H1 (cell line): ENCODE measurements around the gene METAP1D. TPM values are rescaled to one million over a fixed set of nuclear protein-coding genes. Genes with fewer than 3 reads are reported as not detected.

ENCODE experiments used
- CTCF ChIA-PET: fragments of 300-600 bp; sonication (Branson Sonifier 250); formaldehyde crosslinking; loops from one replicate; lab custom pipeline; 2021; ENCODE audit not compliant: partially characterized antibody; lab: Charles Lee
- POLR2A ChIA-PET: fragments of 300-600 bp; sonication (Branson Sonifier 250); formaldehyde crosslinking; loops from one replicate; lab custom pipeline; 2021; ENCODE audit warnings: inconsistent platforms; ENCODE audit not compliant: partially characterized antibody; lab: Charles Lee
- DNase-seq, 2 experiments: peaks; one replicate each; pipeline versions ENCODE4 v3.0.0 to v3.0.0-alpha.2; 2010 to 2022; ENCODE audit warnings: low spot score in 2 of 2, low read depth in 1 of 2, mixed read lengths in 1 of 2
- FAIRE-seq: peaks from 2 replicates; lab custom pipeline; 2011; peaks lifted over from hg19 to GRCh38; lab: Jason Lieb, UNC
- H2AFZ ChIP-seq: 2 replicates; pipeline ENCODE4 v1.8.1; 2012; ENCODE audit warnings: low read length, inconsistent platforms
- H2AK5ac ChIP-seq: 2 replicates; pipeline ENCODE4 v1.6.1; 2013; ENCODE audit warnings: low read depth, low read length
- H2BK120ac ChIP-seq: replicated peaks from 2 replicates; pipeline ENCODE3; 2013; ENCODE audit warnings: low read depth, low read length, inconsistent platforms
- H2BK12ac ChIP-seq: 2 replicates; pipeline ENCODE4 v1.6.1; 2013; ENCODE audit warnings: low read depth, low read length
- H2BK15ac ChIP-seq: 2 replicates; pipeline ENCODE4 v1.6.1; 2013; ENCODE audit warnings: low read length
- H2BK20ac ChIP-seq: 2 replicates; pipeline ENCODE4 v1.6.1; 2013; ENCODE audit warnings: low read length
- H2BK5ac ChIP-seq: 2 replicates; pipeline ENCODE4 v1.6.1; 2013; ENCODE audit warnings: low read depth, low read length
- H3K14ac ChIP-seq: 2 replicates; pipeline ENCODE4 v1.6.1; 2013; ENCODE audit warnings: inconsistent platforms; ENCODE audit not compliant: insufficient read length
- H3K18ac ChIP-seq: 2 replicates; pipeline ENCODE4 v1.6.1; 2013; ENCODE audit warnings: low read length; ENCODE audit errors: extremely low read depth
- H3K23ac ChIP-seq: 2 replicates; pipeline ENCODE4 v1.6.1; 2013; ENCODE audit warnings: inconsistent platforms; ENCODE audit not compliant: insufficient read length
- H3K23me2 ChIP-seq: 2 replicates; pipeline ENCODE4 v1.6.1; 2013; ENCODE audit warnings: low read depth, low read length
- H3K27ac ChIP-seq: 2 replicates; pipeline ENCODE4 v1.6.1; 2011; ENCODE audit warnings: low read depth, low read length, inconsistent platforms
- H3K27me3 ChIP-seq, 4 experiments: replicated peaks in 1 of 4; 1 replicate in 1 of 4; 2 replicates in 3 of 4; pipeline versions ENCODE4 v1.6.1 to v1.8.1; 2011 to 2013; ENCODE audit warnings: low read length in 3 of 4, mild to moderate bottlenecking in 3 of 4, inconsistent platforms in 2 of 4, mixed read lengths in 2 of 4, moderate library complexity in 1 of 4; ENCODE audit not compliant: control insufficient read depth in 3 of 4, insufficient read depth in 3 of 4; ENCODE audit errors: extremely low read depth in 1 of 4
- H3K36me3 ChIP-seq, 4 experiments: 2 replicates each; pipeline versions ENCODE4 v1.6.1 to v1.8.1; 2011 to 2013; ENCODE audit warnings: mild to moderate bottlenecking in 4 of 4, low read length in 3 of 4, moderate library complexity in 2 of 4, control low read depth in 1 of 4, inconsistent platforms in 1 of 4; ENCODE audit not compliant: insufficient read depth in 4 of 4, control insufficient read depth in 2 of 4
- H3K4ac ChIP-seq: replicated peaks from 2 replicates; pipeline ENCODE3; 2013; ENCODE audit warnings: low read length, low read depth, mixed read lengths, inconsistent platforms; ENCODE audit not compliant: insufficient read length
- H3K4me1 ChIP-seq, 4 experiments: replicated peaks in 1 of 4; 1 replicate in 1 of 4; 2 replicates in 3 of 4; pipeline versions ENCODE4 v1.6.1 to v1.8.1; 2011 to 2013; ENCODE audit warnings: low read length in 3 of 4, inconsistent platforms in 2 of 4, mixed read lengths in 1 of 4; ENCODE audit not compliant: insufficient read depth in 4 of 4, control insufficient read depth in 3 of 4
- H3K4me2 ChIP-seq, 2 experiments: 2 replicates each; pipeline versions ENCODE4 v1.6.1 to v1.8.1; 2011 to 2013; ENCODE audit warnings: low read depth in 2 of 2, low read length in 2 of 2, control low read depth in 1 of 2, inconsistent platforms in 1 of 2, mild to moderate bottlenecking in 1 of 2; ENCODE audit not compliant: insufficient read depth in 1 of 2
- H3K4me3 ChIP-seq, 4 experiments: fragments of 200-600, 300-600 bp in 1 of 4; sonication (generic), shearing (Covaris generic), sonication (Bioruptor Twin) in 1 of 4; 2 replicates each; pipeline versions ENCODE4 v1.5.1 to v1.8.1; 2011 to 2016; ENCODE audit warnings: low read length in 4 of 4, low read depth in 3 of 4, control low read depth in 2 of 4, inconsistent platforms in 2 of 4, mild to moderate bottlenecking in 2 of 4, mixed read lengths in 1 of 4, moderate library complexity in 1 of 4; ENCODE audit not compliant: insufficient read depth in 2 of 4; ENCODE audit errors: extremely low read depth in 1 of 4
- H3K56ac ChIP-seq: replicated peaks from 2 replicates; pipeline ENCODE3; 2013; ENCODE audit warnings: low read depth, mild to moderate bottlenecking, mixed read lengths, low read length, inconsistent platforms; ENCODE audit not compliant: insufficient read length
- H3K79me1 ChIP-seq: 2 replicates; pipeline ENCODE4 v1.6.1; 2013; ENCODE audit warnings: low read depth, low read length, control low read depth
- H3K79me2 ChIP-seq, 2 experiments: 2 replicates each; pipeline versions ENCODE4 v1.6.1 to v1.8.1; 2012 to 2013; ENCODE audit warnings: low read length in 2 of 2, mild to moderate bottlenecking in 2 of 2, inconsistent platforms in 1 of 2; ENCODE audit not compliant: insufficient read depth in 2 of 2, control insufficient read depth in 1 of 2
- H3K9ac ChIP-seq, 4 experiments: replicated peaks in 1 of 4; 1 replicate in 1 of 4; 2 replicates in 3 of 4; pipeline versions ENCODE4 v1.6.1 to v1.8.1; 2011 to 2013; ENCODE audit warnings: low read depth in 3 of 4, low read length in 3 of 4, control low read depth in 2 of 4, mild to moderate bottlenecking in 2 of 4, moderate library complexity in 2 of 4, inconsistent platforms in 1 of 4; ENCODE audit errors: extremely low read depth in 1 of 4
- H3K9me3 ChIP-seq, 2 experiments: 2 replicates each; pipeline versions ENCODE4 v1.6.1 to v1.8.1; 2012 to 2013; ENCODE audit warnings: mild to moderate bottlenecking in 2 of 2, moderate library complexity in 2 of 2, control low read depth in 1 of 2, inconsistent platforms in 1 of 2, low read depth in 1 of 2, low read length in 1 of 2, mixed read lengths in 1 of 2; ENCODE audit not compliant: insufficient read depth in 2 of 2
- H4K20me1 ChIP-seq, 2 experiments: replicated peaks in 1 of 2; 2 replicates each; pipeline versions ENCODE3 to v1.8.1; 2011 to 2013; ENCODE audit warnings: inconsistent platforms in 2 of 2, low read length in 2 of 2, mild to moderate bottlenecking in 1 of 2; ENCODE audit not compliant: insufficient read depth in 2 of 2, control insufficient read depth in 1 of 2
- H4K5ac ChIP-seq: 2 replicates; pipeline ENCODE4 v1.6.1; 2013; ENCODE audit warnings: low read length, low read depth, mixed read lengths, inconsistent platforms; ENCODE audit not compliant: insufficient read length
- H4K8ac ChIP-seq: 2 replicates; pipeline ENCODE4 v1.8.0; 2013; ENCODE audit warnings: mild to moderate bottlenecking, moderate library complexity, low read length, inconsistent platforms; ENCODE audit not compliant: insufficient read depth; ENCODE audit errors: extremely low read depth
- H4K91ac ChIP-seq: replicated peaks from 2 replicates; pipeline ENCODE3; 2013; ENCODE audit warnings: low read length, mixed read lengths, inconsistent platforms; ENCODE audit not compliant: insufficient read length
- EGR1 ChIP-seq: IDR thresholded peaks from 2 replicates; pipeline ENCODE4 v1.6.1; 2011; ENCODE audit warnings: low read depth, low read length, borderline replicate concordance
- HDAC2 ChIP-seq, 2 experiments: fragments of 300-600 bp in 1 of 2; sonication (generic) in 1 of 2; IDR thresholded peaks; 2 replicates each; pipeline ENCODE4 v1.6.1; 2011 to 2012; ENCODE audit warnings: low read depth in 2 of 2, low read length in 2 of 2, mild to moderate bottlenecking in 2 of 2, moderate library complexity in 2 of 2, borderline replicate concordance in 1 of 2, inconsistent platforms in 1 of 2
- MAFK ChIP-seq: IDR thresholded peaks from 2 replicates; pipeline ENCODE4 v1.6.1; 2012; ENCODE audit warnings: low read depth, mild to moderate bottlenecking, improper control_type of control experiment, low read length
- NANOG ChIP-seq: IDR thresholded peaks from 2 replicates; pipeline ENCODE4 v1.6.1; 2011; ENCODE audit warnings: low read length, low read depth, mild to moderate bottlenecking, inconsistent platforms; ENCODE audit not compliant: insufficient read depth, poor library complexity, severe bottlenecking
- SIX5 ChIP-seq: IDR thresholded peaks from 2 replicates; pipeline ENCODE4 v1.6.1; 2011; ENCODE audit warnings: mild to moderate bottlenecking, low read depth, low read length
- TAF1 ChIP-seq: IDR thresholded peaks from 2 replicates; pipeline ENCODE4 v1.6.1; 2011; ENCODE audit warnings: mild to moderate bottlenecking, low read depth, low read length
- TBP ChIP-seq: IDR thresholded peaks from 2 replicates; pipeline ENCODE4 v1.6.1; 2011; ENCODE audit warnings: low read depth, low read length, improper control_type of control experiment
- WGBS, 2 experiments: shearing (Covaris generic) in 1 of 2; methylation state at CpG; one replicate each; pipeline versions ENCODE4 v1.1.6 to v1.1.7; 2013 to 2015; ENCODE audit warnings: low lambda C conversion rate in 2 of 2, mixed read lengths in 2 of 2, inconsistent platforms in 1 of 2, low coverage in 1 of 2, missing lambda C conversion rate in 1 of 2; ENCODE audit not compliant: insufficient replicate concordance in 2 of 2, insufficient coverage in 1 of 2, insufficient read length in 1 of 2; ENCODE audit errors: extremely low coverage in 1 of 2, missing lambda C conversion rate in 1 of 2; 5-methylcytosine and 5-hydroxymethylcytosine counted together
- polyA plus RNA-seq, 7 experiments: library from polyadenylated mRNA; depleted of rRNA in 3 of 7; stranded (reverse) in 5 of 7; unstranded in 2 of 7; fragments of >200 nt in 5 of 7; fragments of 200-250 nt in 2 of 7; gene quantifications; 1 replicate in 5 of 7; 2 replicates in 1 of 7; 4 replicates in 1 of 7; pipeline versions ENCODE4 v1.2.1 to v1.2.3, GENCODE V29; 2011 to 2013; ENCODE audit warnings: missing spikeins in 2 of 7, mixed read lengths in 2 of 7
- total RNA-seq: library from RNA; stranded (reverse); fragmentation: NEBNext Ultra II Directional; extraction: Animal tissue kit (Norgen Biotek cat#: 25700); gene quantifications from 2 replicates; pipeline ENCODE4 v1.2.1, GENCODE V29; 2021

METAP1D gene
- total and polyA plus RNA-seq, 2 of the 8 experiments (the other 6 are each of a cell fraction or from before 2014, with no cell fraction given), result 3.9 to 6.2 TPM

- Histone ChIP-seq H3K9ac (no peak overlapping the region), H3K4ac (no peak overlapping the region), H3K27ac (no peak overlapping the region), H4K20me1 (no peaks in the 10 kb centered on the region), H3K56ac (no peak overlapping the region), H3K23ac (no peak overlapping the region), H3K79me1 (no peaks in the 10 kb centered on the region), H3K4me1 (no peaks in the 10 kb centered on the region), H3K18ac (no peak overlapping the region), H3K27me3 (no peaks in the 10 kb centered on the region), H2BK15ac (no peak overlapping the region), H3K4me2 (no peak overlapping the region), H3K14ac (no peak overlapping the region), H2AK5ac (no peak overlapping the region), H4K91ac (no peak overlapping the region), H2BK120ac (no peak overlapping the region), H3K9me3 (no peaks in the 10 kb centered on the region), H3K79me2 (no peaks in the 10 kb centered on the region), H2BK12ac (no peak overlapping the region), H2BK5ac (no peak overlapping the region), H2BK20ac (no peak overlapping the region), H4K8ac (no peak overlapping the region), H3K4me3 (no peak overlapping the region), H4K5ac (no peak overlapping the region), H2AFZ (no peak overlapping the region), H3K23me2 (no peaks in the 10 kb centered on the region), H3K36me3 (no peaks in the 10 kb centered on the region)
- no peak for FAIRE-seq
- POLR2A ChIA-PET, result interaction anchor here (1.5 kb wide), 1 partner anchor 8 kb away, joined by 6 read pairs; the partner anchor contains the start of gene METAP1D
- DNase-seq, result no peak
- 90% methylated on average over 4 of the region's 4 CpGs; no CpG with 5 or more reads in 1 of the 2 experiments for WGBS, 2 experiments
- CTCF ChIA-PET, result interaction anchor here (0.5 to 1.0 kb wide), 2 partner anchors 34 to 107 kb away, joined by 3 to 4 read pairs; no protein-coding TSS in a partner anchor
- TF ChIP-seq EGR1 (no peak), MAFK (no peak), SIX5 (no peak), TBP (no peak), HDAC2 (IDR thresholded peaks at IDR 0.05; ENCODE audit: borderline replicate concordance in 1 of 2, low read depth in 2 of 2, low read length in 2 of 2) (no peak), TAF1 (no peak), NANOG (no peak)
These were observed 8.7 kb upstream of the METAP1D start for GRCh38 chr2:171991027-171991426.
